H1 (cell line): ENCODE data around the gene VPS37C. TPM values are rescaled to one million over a fixed set of nuclear protein-coding genes. Genes with fewer than 3 reads are reported as not detected.

Experiments used
- CTCF ChIA-PET: fragments of 300-600 bp; sonication (Branson Sonifier 250); formaldehyde crosslinking; loops from one replicate; lab custom pipeline; 2021; ENCODE audit not compliant: partially characterized antibody; lab: Charles Lee
- POLR2A ChIA-PET: fragments of 300-600 bp; sonication (Branson Sonifier 250); formaldehyde crosslinking; loops from one replicate; lab custom pipeline; 2021; ENCODE audit warnings: inconsistent platforms; ENCODE audit not compliant: partially characterized antibody; lab: Charles Lee
- DNase-seq, 2 experiments: peaks; one replicate each; pipeline versions ENCODE4 v3.0.0 to v3.0.0-alpha.2; 2010 to 2022; ENCODE audit warnings: low spot score in 2 of 2, low read depth in 1 of 2, mixed read lengths in 1 of 2
- FAIRE-seq: peaks from 2 replicates; lab custom pipeline; 2011; peaks lifted over from hg19 to GRCh38; lab: Jason Lieb, UNC
- H2AFZ ChIP-seq: 2 replicates; pipeline ENCODE4 v1.8.1; 2012; ENCODE audit warnings: low read length, inconsistent platforms
- H2AK5ac ChIP-seq: 2 replicates; pipeline ENCODE4 v1.6.1; 2013; ENCODE audit warnings: low read depth, low read length
- H2BK120ac ChIP-seq: replicated peaks from 2 replicates; pipeline ENCODE3; 2013; ENCODE audit warnings: low read depth, low read length, inconsistent platforms
- H2BK12ac ChIP-seq: 2 replicates; pipeline ENCODE4 v1.6.1; 2013; ENCODE audit warnings: low read depth, low read length
- H2BK15ac ChIP-seq: 2 replicates; pipeline ENCODE4 v1.6.1; 2013; ENCODE audit warnings: low read length
- H2BK20ac ChIP-seq: 2 replicates; pipeline ENCODE4 v1.6.1; 2013; ENCODE audit warnings: low read length
- H2BK5ac ChIP-seq: 2 replicates; pipeline ENCODE4 v1.6.1; 2013; ENCODE audit warnings: low read depth, low read length
- H3K14ac ChIP-seq: 2 replicates; pipeline ENCODE4 v1.6.1; 2013; ENCODE audit warnings: inconsistent platforms; ENCODE audit not compliant: insufficient read length
- H3K18ac ChIP-seq: 2 replicates; pipeline ENCODE4 v1.6.1; 2013; ENCODE audit warnings: low read length; ENCODE audit errors: extremely low read depth
- H3K23ac ChIP-seq: 2 replicates; pipeline ENCODE4 v1.6.1; 2013; ENCODE audit warnings: inconsistent platforms; ENCODE audit not compliant: insufficient read length
- H3K23me2 ChIP-seq: 2 replicates; pipeline ENCODE4 v1.6.1; 2013; ENCODE audit warnings: low read depth, low read length
- H3K27ac ChIP-seq: 2 replicates; pipeline ENCODE4 v1.6.1; 2011; ENCODE audit warnings: low read depth, low read length, inconsistent platforms
- H3K27me3 ChIP-seq, 4 experiments: replicated peaks in 1 of 4; 1 replicate in 1 of 4; 2 replicates in 3 of 4; pipeline versions ENCODE4 v1.6.1 to v1.8.1; 2011 to 2013; ENCODE audit warnings: low read length in 3 of 4, mild to moderate bottlenecking in 3 of 4, inconsistent platforms in 2 of 4, mixed read lengths in 2 of 4, moderate library complexity in 1 of 4; ENCODE audit not compliant: control insufficient read depth in 3 of 4, insufficient read depth in 3 of 4; ENCODE audit errors: extremely low read depth in 1 of 4
- H3K36me3 ChIP-seq, 4 experiments: 2 replicates each; pipeline versions ENCODE4 v1.6.1 to v1.8.1; 2011 to 2013; ENCODE audit warnings: mild to moderate bottlenecking in 4 of 4, low read length in 3 of 4, moderate library complexity in 2 of 4, control low read depth in 1 of 4, inconsistent platforms in 1 of 4; ENCODE audit not compliant: insufficient read depth in 4 of 4, control insufficient read depth in 2 of 4
- H3K4ac ChIP-seq: replicated peaks from 2 replicates; pipeline ENCODE3; 2013; ENCODE audit warnings: low read length, low read depth, mixed read lengths, inconsistent platforms; ENCODE audit not compliant: insufficient read length
- H3K4me1 ChIP-seq, 4 experiments: replicated peaks in 1 of 4; 1 replicate in 1 of 4; 2 replicates in 3 of 4; pipeline versions ENCODE4 v1.6.1 to v1.8.1; 2011 to 2013; ENCODE audit warnings: low read length in 3 of 4, inconsistent platforms in 2 of 4, mixed read lengths in 1 of 4; ENCODE audit not compliant: insufficient read depth in 4 of 4, control insufficient read depth in 3 of 4
- H3K4me2 ChIP-seq, 2 experiments: 2 replicates each; pipeline versions ENCODE4 v1.6.1 to v1.8.1; 2011 to 2013; ENCODE audit warnings: low read depth in 2 of 2, low read length in 2 of 2, control low read depth in 1 of 2, inconsistent platforms in 1 of 2, mild to moderate bottlenecking in 1 of 2; ENCODE audit not compliant: insufficient read depth in 1 of 2
- H3K4me3 ChIP-seq, 4 experiments: fragments of 200-600, 300-600 bp in 1 of 4; sonication (generic), shearing (Covaris generic), sonication (Bioruptor Twin) in 1 of 4; 2 replicates each; pipeline versions ENCODE4 v1.5.1 to v1.8.1; 2011 to 2016; ENCODE audit warnings: low read length in 4 of 4, low read depth in 3 of 4, control low read depth in 2 of 4, inconsistent platforms in 2 of 4, mild to moderate bottlenecking in 2 of 4, mixed read lengths in 1 of 4, moderate library complexity in 1 of 4; ENCODE audit not compliant: insufficient read depth in 2 of 4; ENCODE audit errors: extremely low read depth in 1 of 4
- H3K56ac ChIP-seq: replicated peaks from 2 replicates; pipeline ENCODE3; 2013; ENCODE audit warnings: low read depth, mild to moderate bottlenecking, mixed read lengths, low read length, inconsistent platforms; ENCODE audit not compliant: insufficient read length
- H3K79me1 ChIP-seq: 2 replicates; pipeline ENCODE4 v1.6.1; 2013; ENCODE audit warnings: low read depth, low read length, control low read depth
- H3K79me2 ChIP-seq, 2 experiments: 2 replicates each; pipeline versions ENCODE4 v1.6.1 to v1.8.1; 2012 to 2013; ENCODE audit warnings: low read length in 2 of 2, mild to moderate bottlenecking in 2 of 2, inconsistent platforms in 1 of 2; ENCODE audit not compliant: insufficient read depth in 2 of 2, control insufficient read depth in 1 of 2
- H3K9ac ChIP-seq, 4 experiments: replicated peaks in 1 of 4; 1 replicate in 1 of 4; 2 replicates in 3 of 4; pipeline versions ENCODE4 v1.6.1 to v1.8.1; 2011 to 2013; ENCODE audit warnings: low read depth in 3 of 4, low read length in 3 of 4, control low read depth in 2 of 4, mild to moderate bottlenecking in 2 of 4, moderate library complexity in 2 of 4, inconsistent platforms in 1 of 4; ENCODE audit errors: extremely low read depth in 1 of 4
- H3K9me3 ChIP-seq, 2 experiments: 2 replicates each; pipeline versions ENCODE4 v1.6.1 to v1.8.1; 2012 to 2013; ENCODE audit warnings: mild to moderate bottlenecking in 2 of 2, moderate library complexity in 2 of 2, control low read depth in 1 of 2, inconsistent platforms in 1 of 2, low read depth in 1 of 2, low read length in 1 of 2, mixed read lengths in 1 of 2; ENCODE audit not compliant: insufficient read depth in 2 of 2
- H4K20me1 ChIP-seq, 2 experiments: replicated peaks in 1 of 2; 2 replicates each; pipeline versions ENCODE3 to v1.8.1; 2011 to 2013; ENCODE audit warnings: inconsistent platforms in 2 of 2, low read length in 2 of 2, mild to moderate bottlenecking in 1 of 2; ENCODE audit not compliant: insufficient read depth in 2 of 2, control insufficient read depth in 1 of 2
- H4K5ac ChIP-seq: 2 replicates; pipeline ENCODE4 v1.6.1; 2013; ENCODE audit warnings: low read length, low read depth, mixed read lengths, inconsistent platforms; ENCODE audit not compliant: insufficient read length
- H4K8ac ChIP-seq: 2 replicates; pipeline ENCODE4 v1.8.0; 2013; ENCODE audit warnings: mild to moderate bottlenecking, moderate library complexity, low read length, inconsistent platforms; ENCODE audit not compliant: insufficient read depth; ENCODE audit errors: extremely low read depth
- H4K91ac ChIP-seq: replicated peaks from 2 replicates; pipeline ENCODE3; 2013; ENCODE audit warnings: low read length, mixed read lengths, inconsistent platforms; ENCODE audit not compliant: insufficient read length
- BACH1 ChIP-seq: IDR thresholded peaks from 2 replicates; pipeline ENCODE4 v1.6.1; 2012; ENCODE audit warnings: low read length, improper control_type of control experiment
- BRCA1 ChIP-seq: IDR thresholded peaks from 2 replicates; pipeline ENCODE4 v1.6.1; 2012; ENCODE audit warnings: low read depth, low read length, improper control_type of control experiment
- CHD2 ChIP-seq: IDR thresholded peaks from 2 replicates; pipeline ENCODE4 v1.6.1; 2012; ENCODE audit warnings: low read length, improper control_type of control experiment
- EGR1 ChIP-seq: IDR thresholded peaks from 2 replicates; pipeline ENCODE4 v1.6.1; 2011; ENCODE audit warnings: low read depth, low read length, borderline replicate concordance
- KDM4A ChIP-seq: IDR thresholded peaks from one replicate; pipeline ENCODE4 v1.7.1; 2012; ENCODE audit warnings: low read depth, mild to moderate bottlenecking, moderate library complexity, low read length, inconsistent platforms; ENCODE audit not compliant: severe bottlenecking
- MAFK ChIP-seq: IDR thresholded peaks from 2 replicates; pipeline ENCODE4 v1.6.1; 2012; ENCODE audit warnings: low read depth, mild to moderate bottlenecking, improper control_type of control experiment, low read length
- NRF1 ChIP-seq: IDR thresholded peaks from 2 replicates; pipeline ENCODE4 v1.6.1; 2011; ENCODE audit warnings: mild to moderate bottlenecking, low read depth, low read length, improper control_type of control experiment
- PHF8 ChIP-seq: fragments of 200-600 bp; sonication (generic); conservative IDR thresholded peaks from 2 replicates; pipeline ENCODE4 v1.7.1; 2012; ENCODE audit warnings: low read depth, mild to moderate bottlenecking, inconsistent platforms, low read length, moderate library complexity
- POLR2AphosphoS5 ChIP-seq: IDR thresholded peaks from 2 replicates; pipeline ENCODE4 v1.6.1; 2011; ENCODE audit warnings: low read depth, low read length
- SAP30 ChIP-seq: fragments of 300-600 bp; sonication (generic); IDR thresholded peaks from 2 replicates; pipeline ENCODE4 v1.7.1; 2012; ENCODE audit warnings: low read length, moderate library complexity, mild to moderate bottlenecking, inconsistent platforms; ENCODE audit not compliant: insufficient read depth, insufficient replicate concordance
- SP1 ChIP-seq: IDR thresholded peaks from 2 replicates; pipeline ENCODE4 v1.6.1; 2011; ENCODE audit warnings: low read depth, low read length
- SRF ChIP-seq: IDR thresholded peaks from 2 replicates; pipeline ENCODE4 v1.6.1; 2011; ENCODE audit warnings: mild to moderate bottlenecking, low read depth, low read length, moderate library complexity
- TAF1 ChIP-seq: IDR thresholded peaks from 2 replicates; pipeline ENCODE4 v1.6.1; 2011; ENCODE audit warnings: mild to moderate bottlenecking, low read depth, low read length
- TCF12 ChIP-seq: IDR thresholded peaks from 2 replicates; pipeline ENCODE4 v1.6.1; 2011; ENCODE audit warnings: low read depth, mild to moderate bottlenecking, low read length
- TEAD4 ChIP-seq: IDR thresholded peaks from 2 replicates; pipeline ENCODE4 v1.6.1; 2012; ENCODE audit warnings: low read depth, low read length, inconsistent platforms, mixed read lengths
- ZNF274 ChIP-seq: IDR thresholded peaks from 2 replicates; pipeline ENCODE4 v1.7.0; 2012; ENCODE audit warnings: low read length, borderline replicate concordance; ENCODE audit errors: extremely low read depth
- WGBS, 2 experiments: shearing (Covaris generic) in 1 of 2; methylation state at CpG; one replicate each; pipeline versions ENCODE4 v1.1.6 to v1.1.7; 2013 to 2015; ENCODE audit warnings: low lambda C conversion rate in 2 of 2, mixed read lengths in 2 of 2, inconsistent platforms in 1 of 2, low coverage in 1 of 2, missing lambda C conversion rate in 1 of 2; ENCODE audit not compliant: insufficient replicate concordance in 2 of 2, insufficient coverage in 1 of 2, insufficient read length in 1 of 2; ENCODE audit errors: extremely low coverage in 1 of 2, missing lambda C conversion rate in 1 of 2; 5-methylcytosine and 5-hydroxymethylcytosine counted together
- polyA plus RNA-seq, 7 experiments: library from polyadenylated mRNA; depleted of rRNA in 3 of 7; stranded (reverse) in 5 of 7; unstranded in 2 of 7; fragments of >200 nt in 5 of 7; fragments of 200-250 nt in 2 of 7; gene quantifications; 1 replicate in 5 of 7; 2 replicates in 1 of 7; 4 replicates in 1 of 7; pipeline versions ENCODE4 v1.2.1 to v1.2.3, GENCODE V29; 2011 to 2013; ENCODE audit warnings: missing spikeins in 2 of 7, mixed read lengths in 2 of 7
- total RNA-seq: library from RNA; stranded (reverse); fragmentation: NEBNext Ultra II Directional; extraction: Animal tissue kit (Norgen Biotek cat#: 25700); gene quantifications from 2 replicates; pipeline ENCODE4 v1.2.1, GENCODE V29; 2021

VPS37C gene
- total and polyA plus RNA-seq, 2 of the 8 experiments (the other 6 are each of a cell fraction or from before 2014, with no cell fraction given), result 12.9 to 21.0 TPM

DNA sequence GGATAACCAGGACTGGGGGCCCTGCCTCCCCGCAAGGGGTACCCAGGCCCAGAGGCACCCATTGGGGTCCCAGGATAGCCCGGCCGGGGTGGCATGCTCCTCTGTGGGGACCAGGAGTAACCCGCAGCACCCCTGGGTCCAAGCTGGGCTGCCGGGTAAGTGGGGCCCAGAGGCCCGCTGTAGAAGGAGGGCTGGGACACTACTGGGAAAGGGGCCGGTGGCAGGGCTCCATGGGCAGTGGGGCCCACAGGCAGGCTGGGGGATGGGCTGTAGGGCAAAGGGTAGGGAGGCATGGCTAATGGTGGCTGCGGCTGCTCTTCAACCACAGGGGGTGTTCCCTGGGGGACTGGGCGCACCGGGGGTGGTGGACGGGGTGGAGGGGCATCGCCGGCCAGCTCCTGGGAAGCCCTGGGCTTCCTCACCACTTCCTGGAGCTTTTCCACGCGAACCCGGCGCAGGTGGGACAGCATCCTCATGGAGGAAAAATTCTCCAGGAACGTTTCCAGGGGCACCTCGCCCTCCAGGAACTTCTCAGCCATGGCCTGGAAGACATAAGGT, 29.1 kb downstream of the VPS37C start:
- Histone ChIP-seq H2AK5ac (no peak overlapping the region), H4K91ac (no peak overlapping the region), H3K18ac (no peak overlapping the region), H3K27ac (no peak overlapping the region), H3K4me1 (peaks cover 0 to 9% (median 7%) of the 10 kb centered on the region in 4 experiments; a peak in 4 of 7 replicates), H4K5ac (no peak overlapping the region), H3K56ac (no peak overlapping the region), H3K4me2 (no peak overlapping the region), H2BK5ac (no peak overlapping the region), H2AFZ (no peak overlapping the region), H3K23me2 (no peaks in the 10 kb centered on the region), H3K9ac (no peak overlapping the region), H3K23ac (no peak overlapping the region), H2BK120ac (no peak overlapping the region), H3K4me3 (no peak overlapping the region), H4K8ac (no peak overlapping the region; the same call in 1 of the 2 replicates), H3K36me3 (no peaks in the 10 kb centered on the region; a peak in 2 of 8 replicates), H3K14ac (no peak overlapping the region), H4K20me1 (peaks cover 0 to 4% of the 10 kb centered on the region in 2 experiments), H3K4ac (no peak overlapping the region), H2BK12ac (no peak overlapping the region), H2BK20ac (no peak overlapping the region), H3K79me2 (no peaks in the 10 kb centered on the region), H2BK15ac (no peak overlapping the region), H3K79me1 (no peaks in the 10 kb centered on the region), H3K9me3 (no peaks in the 10 kb centered on the region), H3K27me3 (no peaks in the 10 kb centered on the region)
- POLR2A ChIA-PET, result no interaction called here
- CTCF ChIA-PET, result interaction anchor here (0.6 to 1.6 kb wide), 6 partner anchors 10 to 56 kb away, joined by 3 to 5 read pairs (median 3); no protein-coding TSS in a partner anchor
- 89% methylated on average over 12 of the region's 19 CpGs; no CpG with 5 or more reads in 1 of the 2 experiments for WGBS, 2 experiments
- FAIRE-seq (no peak), DNase-seq (no peak)
- TF ChIP-seq BACH1 (no peak), PHF8 (no peak), SAP30 (no peak), TAF1 (no peak), CHD2 (no peak), BRCA1 (no peak), NRF1 (no peak), TCF12 (no peak), TEAD4 (no peak), POLR2AphosphoS5 (no peak), EGR1 (no peak), SP1 (no peak), KDM4A (no peak), SRF (no peak), MAFK (no peak), ZNF274 (no peak)
